Stimulated activated CD4-positive, alpha-beta T cell treated with anti-CD3 and anti-CD28 coated beads, Interleukin-4, amount 100 ng/mL, for 1 hour (primary cell): ENCODE results near the gene CDS2.

Experiments used
- DNase-seq: peaks from one replicate; pipeline ENCODE4 v3.0.0-alpha.2; 2020

Gene CDS2

DNA sequence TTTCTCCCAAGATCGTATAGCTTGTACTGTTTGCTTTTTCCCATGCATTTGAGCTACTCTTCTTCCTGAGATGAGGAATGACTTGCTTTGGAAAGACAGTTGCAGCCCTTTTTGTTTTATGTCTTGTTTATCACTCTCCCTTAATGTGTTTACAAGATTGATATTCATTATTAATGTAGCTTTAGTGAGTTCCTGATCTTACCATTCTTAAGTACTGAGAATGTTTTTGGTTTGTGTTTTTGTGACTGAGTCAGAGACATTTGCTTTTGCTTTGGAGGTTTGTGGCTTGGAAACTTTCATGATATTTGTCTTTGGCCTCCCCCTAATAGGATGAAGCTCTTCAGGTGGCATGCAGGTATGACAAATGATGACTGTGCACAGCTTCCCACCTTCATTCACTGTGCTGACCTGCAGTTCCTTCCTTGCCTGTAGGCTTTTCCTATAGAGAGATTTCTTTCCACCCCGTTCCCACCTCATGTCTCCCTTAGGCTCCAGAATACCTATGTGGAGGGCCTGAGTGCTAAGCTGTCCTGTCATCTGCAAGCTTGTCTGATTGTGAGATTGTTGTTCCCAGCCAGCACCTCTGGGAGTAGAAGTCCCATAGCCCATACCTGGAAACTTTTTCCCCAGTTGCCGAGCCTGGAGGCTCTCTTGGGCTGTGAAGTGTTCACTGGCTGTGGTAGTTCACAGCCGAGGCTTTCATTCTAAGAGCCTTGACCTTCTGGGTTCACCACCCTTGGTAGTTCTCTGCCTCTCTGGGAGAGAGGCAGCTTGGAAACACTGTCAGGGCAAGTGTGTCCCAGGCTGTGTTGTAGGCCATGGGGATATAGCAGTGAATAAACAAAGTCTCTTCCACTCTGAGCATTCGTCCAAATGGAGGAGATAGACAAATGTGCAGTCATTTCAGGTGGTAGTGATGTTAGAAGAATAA is 27.1 kb downstream of the CDS2 start:
- DNase-seq, result no peak

DNA sequence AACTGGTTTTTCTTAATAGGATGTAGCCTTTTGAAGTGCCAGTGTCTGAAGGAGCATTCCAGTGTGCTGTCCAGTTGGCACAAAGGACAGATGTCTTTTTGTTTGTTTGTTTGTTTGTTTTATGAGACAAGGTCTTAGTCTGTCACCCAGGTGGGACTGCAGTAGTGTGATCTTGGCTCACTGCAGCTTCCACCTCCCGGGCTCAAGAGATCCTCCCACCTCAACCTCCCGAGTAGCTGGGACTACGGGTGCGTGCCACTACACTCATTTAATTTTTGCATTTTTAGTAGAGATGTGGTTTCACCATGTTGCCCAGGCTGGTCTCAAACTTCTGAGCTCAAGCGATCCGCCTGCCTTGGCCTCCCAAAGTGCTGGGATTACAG is 27.7 kb downstream of the CDS2 start:
- no peak for DNase-seq

DNA sequence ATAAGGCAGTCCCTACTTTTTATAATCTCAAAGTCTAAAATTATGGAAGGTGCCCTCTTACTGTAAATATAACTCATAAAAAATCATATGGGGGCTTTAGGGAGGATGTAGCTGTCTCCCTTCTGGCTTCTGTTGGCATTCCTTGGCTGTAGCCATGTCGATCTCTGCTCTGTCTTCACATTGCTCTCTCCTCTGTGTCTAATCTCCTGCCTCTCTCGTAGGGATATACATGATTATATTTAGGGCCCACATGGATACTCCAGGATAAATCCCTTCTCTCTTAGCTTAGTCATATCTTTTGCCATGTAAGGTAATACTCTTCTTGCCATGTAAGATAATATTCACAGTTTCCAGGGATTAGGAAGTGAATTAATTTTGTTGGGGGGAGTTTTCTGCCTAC is 28.6 kb downstream of the CDS2 start:
- DNase-seq, result no peak

- no peak for DNase-seq
Observed at GRCh38 chr20:5156675-5157448, 30.1 kb downstream of the CDS2 start.

- DNase-seq, result no peak
Observed at GRCh38 chr20:5159928-5160327, 33.1 kb downstream of the CDS2 start.

DNA sequence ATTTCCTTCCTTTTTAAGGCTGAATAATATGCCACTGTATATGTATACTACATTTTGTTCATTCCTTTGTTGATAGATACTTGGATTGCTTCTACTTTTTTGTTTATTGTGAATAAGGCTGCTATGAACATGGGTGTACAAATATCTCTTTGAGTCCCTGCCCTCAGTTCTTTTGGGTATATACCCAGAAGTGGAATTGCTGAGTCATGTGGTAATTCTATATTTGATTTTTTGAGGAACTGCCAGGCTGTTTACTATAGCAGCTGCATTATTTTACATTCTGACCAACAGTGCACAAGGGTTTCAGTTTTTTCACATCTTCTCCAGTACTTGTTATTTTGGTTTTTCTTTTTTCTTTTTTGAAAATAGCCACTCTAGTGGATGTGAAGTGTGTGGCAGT is 34.1 kb downstream of the CDS2 start:
- no peak for DNase-seq

DNA sequence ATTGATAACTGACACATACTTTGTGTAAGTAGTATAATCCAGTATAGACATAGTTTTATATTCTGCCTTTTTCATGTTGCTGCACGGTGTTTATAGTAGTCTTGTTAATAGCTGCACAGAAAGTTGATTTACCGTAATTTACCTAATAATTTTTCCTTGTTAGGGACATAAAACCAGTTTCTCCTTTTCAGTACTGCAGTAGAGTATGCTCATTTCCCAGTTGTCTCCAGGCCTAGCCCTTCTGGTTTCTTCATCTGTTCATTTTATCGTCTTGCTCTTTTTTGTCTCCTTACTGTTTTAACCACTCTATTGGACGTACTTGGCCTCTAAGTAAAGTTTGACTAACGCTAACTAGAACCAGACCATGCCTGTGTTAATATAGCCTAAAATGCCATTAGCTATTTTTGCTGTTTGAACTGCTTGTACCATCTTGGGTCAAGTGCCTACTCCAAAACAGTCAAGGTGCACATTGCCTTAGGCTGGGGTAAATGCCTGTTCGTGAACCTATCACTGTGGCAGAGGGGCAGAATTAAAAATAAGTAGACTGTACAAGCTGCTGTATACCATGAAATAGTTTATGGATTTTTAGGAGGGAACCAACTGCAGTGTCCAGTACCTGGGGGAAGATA is 34.8 kb downstream of the CDS2 start:
- no peak for DNase-seq

DNA sequence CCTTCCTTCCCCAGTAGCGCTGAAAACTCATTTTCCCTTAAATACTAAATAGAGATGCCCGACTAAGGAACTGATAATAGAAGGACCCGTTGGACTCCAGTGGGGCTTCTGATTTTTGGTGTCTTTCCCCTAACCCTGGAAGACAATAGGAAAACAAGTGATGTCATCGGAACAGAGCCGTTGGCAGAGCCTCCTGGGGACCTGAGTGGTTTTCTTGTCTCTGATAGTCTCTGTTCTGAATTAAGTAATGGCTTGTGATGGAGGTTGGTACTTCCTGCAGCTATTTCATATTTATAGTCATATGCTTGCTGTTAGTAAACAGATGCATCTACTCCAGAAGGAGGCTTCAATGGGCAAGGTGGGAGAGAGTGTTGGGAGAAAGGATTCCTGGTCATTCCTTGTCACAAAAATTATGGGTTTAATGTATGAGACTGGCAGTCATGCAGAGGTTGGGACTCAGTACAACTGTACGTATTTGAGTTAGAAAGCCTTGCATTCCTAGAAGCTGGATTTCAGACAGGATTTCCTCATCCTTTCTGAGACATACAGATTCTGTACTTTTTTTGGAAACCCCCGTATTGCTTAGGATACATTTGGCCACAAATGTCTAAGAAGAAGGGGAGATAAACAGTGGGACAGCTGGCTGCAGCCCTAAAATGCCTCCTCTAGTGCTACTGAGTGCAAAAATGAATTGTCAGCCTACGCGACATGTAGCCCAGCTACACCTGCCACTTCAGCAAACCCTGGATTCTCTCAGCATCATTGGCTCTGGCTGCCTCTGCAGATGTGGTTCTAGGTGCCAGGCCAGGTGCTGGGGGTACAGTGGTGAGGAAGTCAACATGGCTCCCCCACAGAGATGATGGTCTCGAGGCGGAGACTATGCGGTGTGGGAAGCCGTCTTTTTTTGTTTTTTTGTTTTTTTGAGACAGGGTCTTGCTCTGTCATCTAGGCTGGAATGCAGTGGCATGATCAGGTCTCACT is 38.1 kb downstream of the CDS2 start:
- no peak for DNase-seq

GRCh38 chr20:5168651-5169396 is 42.0 kb downstream of the CDS2 start:
- DNase-seq, result no peak

GRCh38 chr20:5170341-5170740 is 43.5 kb downstream of the CDS2 start:
- no peak for DNase-seq

DNA sequence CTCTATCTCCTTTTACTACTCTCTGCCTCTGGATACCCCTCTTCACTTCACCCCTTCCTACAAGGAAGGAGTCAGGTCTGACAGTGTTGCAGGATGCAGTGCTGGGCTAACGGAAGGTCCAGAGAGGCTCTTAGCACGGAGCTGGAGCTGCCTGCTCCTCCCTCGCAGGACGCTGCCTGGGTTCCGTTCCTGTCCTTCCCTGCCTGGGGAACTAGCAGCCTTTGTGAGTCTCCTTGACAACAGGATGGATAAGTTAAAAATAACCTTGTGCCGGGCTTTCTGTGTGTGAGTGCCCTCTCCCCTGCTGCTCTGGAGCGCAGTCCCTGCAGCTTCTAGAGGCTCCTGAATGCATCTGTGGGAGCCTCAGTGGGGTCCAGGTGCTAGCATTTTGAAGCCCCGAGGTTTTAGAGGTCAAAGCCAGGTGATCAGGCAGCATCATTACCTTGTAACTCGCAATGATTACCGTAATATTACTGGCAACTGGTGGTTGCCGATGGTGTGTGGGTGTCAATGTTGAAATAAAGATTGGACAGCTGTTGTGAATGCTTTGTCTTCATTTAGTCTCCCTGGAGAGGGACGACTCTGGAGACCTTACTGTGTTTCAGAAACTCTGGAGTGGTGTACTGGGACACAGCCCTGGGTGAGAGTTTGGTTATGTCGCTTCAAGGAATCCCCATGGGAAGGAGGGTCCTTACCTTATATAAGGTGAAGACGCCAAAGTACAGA is 44.4 kb downstream of the CDS2 start:
- no peak for DNase-seq

- no peak for DNase-seq
Observed at GRCh38 chr20:5171790-5172164, 45.0 kb downstream of the CDS2 start.

DNA sequence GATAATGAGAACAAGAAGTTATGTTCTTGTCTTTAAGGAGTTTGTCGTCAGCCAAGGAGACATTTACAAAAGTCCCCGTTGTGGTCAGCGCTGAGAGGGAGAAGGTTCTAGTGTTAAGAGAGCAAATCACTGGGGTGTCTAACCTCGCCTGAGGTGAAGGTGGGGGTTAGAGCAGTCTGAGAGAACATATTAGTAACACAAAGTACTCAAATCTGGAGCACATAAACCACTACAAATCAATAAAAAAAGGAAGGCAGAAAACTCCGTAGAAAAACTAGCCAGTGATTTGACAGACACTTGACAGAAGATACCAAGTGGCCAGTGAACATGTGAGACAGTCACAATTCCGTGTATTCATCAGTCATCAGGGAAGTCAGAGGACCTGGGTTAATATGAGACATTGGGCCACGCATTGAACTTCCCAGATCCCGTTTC is 45.4 kb downstream of the CDS2 start:
- DNase-seq, result no peak

DNA sequence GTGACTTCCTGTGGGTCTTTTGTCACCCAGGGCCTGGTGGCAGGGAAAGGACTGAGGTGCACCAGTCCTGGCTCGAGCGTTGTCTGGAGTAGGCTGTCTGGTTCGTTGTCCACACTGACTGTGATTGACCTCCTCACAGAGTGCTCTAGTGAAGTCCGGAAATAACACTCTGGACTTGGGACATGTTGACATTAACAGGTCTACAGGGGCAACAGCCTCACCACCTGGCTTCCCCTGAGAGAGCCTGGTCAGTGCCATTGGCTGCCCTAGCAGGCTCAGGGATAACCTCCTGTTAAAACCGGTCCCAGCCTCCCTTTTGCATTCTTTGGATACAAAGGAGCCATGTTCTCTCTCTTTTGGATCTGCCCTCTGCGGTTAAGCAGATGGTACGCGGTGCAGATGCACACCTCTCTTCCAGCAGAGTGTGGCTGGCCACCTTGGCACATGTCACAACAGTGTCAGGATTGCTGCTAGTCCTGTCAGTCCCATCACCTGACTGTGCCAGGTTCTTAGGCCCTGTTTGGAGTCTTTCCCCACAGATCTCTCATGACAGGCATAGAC is 46.2 kb downstream of the CDS2 start:
- DNase-seq, result no peak

GRCh38 chr20:5173751-5174150 is 46.9 kb downstream of the CDS2 start:
- DNase-seq, result no peak

DNA sequence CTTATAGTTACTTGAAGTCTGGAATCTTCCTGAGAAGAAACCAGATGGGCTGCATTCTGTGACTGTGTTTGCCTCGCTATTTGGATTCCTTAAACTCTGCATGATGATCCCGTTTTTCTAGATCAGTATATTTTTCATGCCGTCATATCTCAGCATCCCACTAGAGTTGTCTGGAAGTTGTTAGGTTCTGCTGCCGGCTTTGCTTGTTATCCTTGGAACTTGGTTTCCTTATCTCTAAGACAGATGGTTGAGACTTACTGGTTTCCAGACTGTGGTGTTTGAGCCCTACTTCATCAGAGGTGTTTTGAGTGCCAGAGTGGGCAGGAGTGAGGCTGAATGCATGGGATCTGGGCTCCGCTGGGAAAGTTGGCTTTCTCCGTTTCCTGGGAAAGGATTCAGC is 50.3 kb downstream of the CDS2 start:
- DNase-seq, result no peak

- DNase-seq, result no peak
Observed at GRCh38 chr20:5178046-5178445, 51.2 kb downstream of the CDS2 start.

DNA sequence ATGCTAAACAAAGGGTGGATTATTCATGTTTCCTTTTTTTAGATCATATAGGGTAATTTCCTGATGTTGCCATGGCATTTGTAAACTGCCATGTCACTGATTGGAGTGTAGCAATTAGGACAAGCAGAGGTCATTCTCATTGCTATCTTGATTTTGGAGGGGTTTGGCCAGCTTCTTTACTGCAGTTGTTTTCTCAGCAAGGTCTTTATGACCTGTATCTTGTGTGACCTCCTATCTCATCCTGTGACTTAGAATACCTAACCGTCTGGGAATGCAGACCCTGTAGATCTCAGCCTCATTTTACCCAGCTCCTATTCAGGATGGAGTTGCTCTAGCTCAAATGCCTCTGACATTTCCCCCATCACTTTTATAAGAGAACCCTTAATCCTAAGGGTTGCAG is 53.6 kb downstream of the CDS2 start:
- DNase-seq, result no peak

DNA sequence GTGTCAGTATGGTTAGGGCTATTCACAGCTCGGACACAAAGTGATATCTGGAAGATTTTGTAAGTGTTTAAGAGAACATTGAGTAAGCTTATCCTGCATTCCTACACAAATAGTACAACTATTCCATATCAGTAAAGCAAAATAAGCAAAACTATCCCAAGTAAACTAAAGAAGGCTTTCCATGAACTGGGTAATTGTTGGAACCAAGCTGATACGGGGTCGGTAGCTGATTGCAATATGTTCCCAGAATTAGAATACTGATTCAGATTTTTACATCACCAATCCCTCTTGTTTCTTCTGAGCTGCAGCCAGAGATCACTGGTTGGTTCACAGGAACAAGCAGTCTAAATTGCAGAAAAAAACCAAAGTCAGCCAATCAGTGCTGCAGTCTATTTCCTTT is 54.1 kb downstream of the CDS2 start:
- no peak for DNase-seq

DNA sequence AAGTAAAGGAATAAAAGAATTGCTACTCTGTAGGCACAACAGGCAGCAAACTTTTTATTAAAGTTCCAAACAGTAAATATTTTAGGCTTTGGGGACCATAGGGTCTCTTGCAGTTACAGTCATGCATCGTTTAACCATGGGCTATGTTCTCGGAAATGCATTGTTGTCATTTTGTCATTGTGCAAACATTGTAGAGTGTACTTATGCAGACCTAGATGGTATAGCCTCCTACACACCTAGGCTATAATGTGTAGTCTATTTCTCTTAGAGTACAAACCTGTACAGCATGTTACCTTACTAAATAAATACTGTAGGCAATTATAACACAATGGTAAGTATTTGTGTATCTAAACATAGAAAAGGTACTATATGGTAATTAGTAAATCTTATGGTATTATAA is 54.7 kb downstream of the CDS2 start:
- no peak for DNase-seq

DNA sequence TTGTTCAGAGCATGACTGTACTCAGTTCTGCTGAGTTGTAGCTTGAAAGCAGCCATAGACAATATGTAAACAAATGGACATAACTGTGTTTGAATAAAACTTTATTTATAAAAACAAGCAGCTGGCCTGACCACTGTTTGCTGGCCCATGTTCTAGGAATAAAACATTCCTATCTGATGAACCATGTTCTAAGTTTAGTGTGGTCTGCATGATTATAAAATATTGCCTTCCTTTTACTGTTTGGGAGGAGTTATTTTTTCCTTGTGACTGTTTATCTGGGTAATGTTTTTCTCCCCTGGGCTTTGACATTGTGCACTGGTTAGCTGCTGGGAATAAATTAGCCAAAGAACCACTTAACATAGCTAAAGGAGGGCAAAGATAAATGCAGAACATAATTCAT is 55.1 kb downstream of the CDS2 start:
- no peak for DNase-seq
